ENCODE data around the gene ITGA2B. TPM values are rescaled to one million over a fixed set of nuclear protein-coding genes. Genes with fewer than 3 reads are reported as not detected.

The ITGA2B gene
- total and polyA plus RNA-seq, 2 of the 4 experiments (the other 2 are of a cell fraction) = under 0.01 to 0.26 TPM

DNA sequence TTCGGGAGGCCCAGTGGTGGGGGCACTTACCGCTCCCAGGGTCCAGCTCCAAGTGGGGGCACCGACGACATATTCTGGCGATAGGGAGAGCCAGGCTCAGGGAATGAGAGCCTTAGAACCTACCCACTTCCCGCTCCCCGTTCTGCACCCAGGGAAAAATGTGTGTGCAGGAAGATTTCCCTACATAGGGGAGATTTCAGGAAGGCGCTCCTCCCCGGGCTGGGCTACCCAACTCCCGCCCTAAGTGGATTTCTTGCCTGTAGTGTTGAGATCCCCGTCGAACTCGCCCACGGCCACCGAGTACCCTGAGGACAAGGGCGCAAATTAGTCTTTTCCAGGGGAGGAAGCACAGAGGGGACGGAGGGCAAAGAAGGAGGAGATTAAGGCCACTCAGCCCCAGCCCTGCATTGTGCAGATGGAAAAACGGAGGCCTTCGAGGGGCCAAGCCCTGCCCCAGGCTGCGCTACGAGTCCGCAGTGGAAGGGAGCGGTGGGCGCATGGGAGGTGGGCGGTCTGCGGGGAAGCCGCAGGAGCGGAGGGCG lies 5.1 kb downstream of the ITGA2B start:
- Histone ChIP-seq H3K79me1 (ENCODE audit: low read depth in 1 of 2, low read length in 2 of 2) (no peaks in the 10 kb centered on the region), H2BK15ac (ENCODE audit: low read depth, low read length) (no peak overlapping the region), H4K8ac (ENCODE audit: low read depth in 2 of 2, low read length in 2 of 2) (no peak overlapping the region), H2AK9ac (replicated peaks; ENCODE audit: low read depth, low read length, poor library complexity) (no peak overlapping the region), H3K14ac (replicated peaks; ENCODE audit: low read depth, low read length) (no peak overlapping the region), H3K23ac (ENCODE audit: low read depth, low read length) (no peak overlapping the region), H4K91ac (ENCODE audit: insufficient read depth, low read depth, low read length) (no peak overlapping the region), H2BK5ac (ENCODE audit: low read depth, low read length, poor library complexity, severe bottlenecking) (no peak overlapping the region), H2BK120ac (ENCODE audit: low read depth, low read length) (no peak overlapping the region), H2AK5ac (ENCODE audit: low read depth, low read length) (no peak overlapping the region), H3K4ac (ENCODE audit: low read depth, low read length) (no peak overlapping the region), H3K36me3 (ENCODE audit: control insufficient read depth, insufficient read depth, low read length) (no peaks in the 10 kb centered on the region), H3K18ac (ENCODE audit: low read depth, low read length) (no peak overlapping the region), H3K9me3 (ENCODE audit: control insufficient read depth, insufficient read depth, low read length) (no peaks in the 10 kb centered on the region; the same call in 1 of the 2 replicates), H3K4me2 (ENCODE audit: low read depth, low read length) (no peak overlapping the region; the same call in 1 of the 2 replicates), H3K4me1 (ENCODE audit: control insufficient read depth, insufficient read depth, low read length) (peaks cover 2% of the 10 kb centered on the region; the same call in 1 of the 2 replicates), H3K27me3 (ENCODE audit: control insufficient read depth, insufficient read depth, low read length) (peaks cover 36% of the 10 kb centered on the region), H3K9me1 (ENCODE audit: insufficient read depth, low read length) (no peaks in the 10 kb centered on the region), H3K27ac (ENCODE audit: insufficient read depth, low read length) (no peak overlapping the region), H2AFZ (replicated peaks; ENCODE audit: low read length, poor library complexity) (peak overlapping the region; percentile 85), H3K56ac (ENCODE audit: extremely low read depth, insufficient read depth, low read length) (no peak overlapping the region), H3K9ac (ENCODE audit: low read depth, low read length) (no peak overlapping the region), H2BK20ac (ENCODE audit: low read depth, low read length) (no peak overlapping the region), H3K4me3 (ENCODE audit: insufficient read depth, low read depth, low read length) (no peak overlapping the region), H4K5ac (ENCODE audit: low read depth, low read length) (no peak overlapping the region), H4K20me1 (ENCODE audit: insufficient read depth, low read length) (0 out of 2 replicates have a peak, but pooled peaks cover 3% of the 10 kb centered on the region)
- POLR2A ChIA-PET (ENCODE audit: unreplicated experiment) = no interaction called here
- DNase-seq (no peak), ATAC-seq (ENCODE audit: low read depth) (no peak)
- in situ Hi-C loops (cut with MboI; ENCODE audit: low sequenced_read_pairs) (no loop called here), intact Hi-C loops (cut with micrococcal nuclease) (no loop called here), dilution Hi-C loops (cut with HindIII; ENCODE audit: low sequenced_read_pairs, unreplicated experiment) (no loop called here)
- TF ChIP-seq MAZ (IDR thresholded peaks at IDR 0.05; ENCODE audit: borderline replicate concordance, low read depth, low read length) (no peak), MXI1 (IDR thresholded peaks at IDR 0.05; ENCODE audit: borderline replicate concordance, low read depth, low read length) (no peak), CHD1 (IDR thresholded peaks at IDR 0.05; ENCODE audit: low read depth, low read length) (no peak), BHLHE40 (IDR thresholded peaks at IDR 0.05; ENCODE audit: low read depth, low read length) (no peak), SMC3 (IDR thresholded peaks at IDR 0.05; ENCODE audit: low read depth, low read length) (no peak), RAD21 (IDR thresholded peaks at IDR 0.05; ENCODE audit: low read length) (no peak), CEBPB (IDR thresholded peaks at IDR 0.05; ENCODE audit: low read depth, low read length) (no peak), POLR2A (IDR thresholded peaks at IDR 0.05; ENCODE audit: low read depth, low read length) (no peak), MAFK (IDR thresholded peaks at IDR 0.05; ENCODE audit: low read depth, low read length) (no peak), RFX5 (IDR thresholded peaks at IDR 0.05; ENCODE audit: low read depth, low read length) (no peak), FOS (IDR thresholded peaks at IDR 0.05; ENCODE audit: low read depth, low read length) (no peak)
- TF ChIP-seq, protein P1, sequence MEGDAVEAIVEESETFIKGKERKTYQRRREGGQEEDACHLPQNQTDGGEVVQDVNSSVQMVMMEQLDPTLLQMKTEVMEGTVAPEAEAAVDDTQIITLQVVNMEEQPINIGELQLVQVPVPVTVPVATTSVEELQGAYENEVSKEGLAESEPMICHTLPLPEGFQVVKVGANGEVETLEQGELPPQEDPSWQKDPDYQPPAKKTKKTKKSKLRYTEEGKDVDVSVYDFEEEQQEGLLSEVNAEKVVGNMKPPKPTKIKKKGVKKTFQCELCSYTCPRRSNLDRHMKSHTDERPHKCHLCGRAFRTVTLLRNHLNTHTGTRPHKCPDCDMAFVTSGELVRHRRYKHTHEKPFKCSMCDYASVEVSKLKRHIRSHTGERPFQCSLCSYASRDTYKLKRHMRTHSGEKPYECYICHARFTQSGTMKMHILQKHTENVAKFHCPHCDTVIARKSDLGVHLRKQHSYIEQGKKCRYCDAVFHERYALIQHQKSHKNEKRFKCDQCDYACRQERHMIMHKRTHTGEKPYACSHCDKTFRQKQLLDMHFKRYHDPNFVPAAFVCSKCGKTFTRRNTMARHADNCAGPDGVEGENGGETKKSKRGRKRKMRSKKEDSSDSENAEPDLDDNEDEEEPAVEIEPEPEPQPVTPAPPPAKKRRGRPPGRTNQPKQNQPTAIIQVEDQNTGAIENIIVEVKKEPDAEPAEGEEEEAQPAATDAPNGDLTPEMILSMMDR (conservative IDR thresholded peaks at IDR 0.05; ENCODE audit: low read depth, low read length) = no peak
- TF ChIP-seq, protein P2, sequence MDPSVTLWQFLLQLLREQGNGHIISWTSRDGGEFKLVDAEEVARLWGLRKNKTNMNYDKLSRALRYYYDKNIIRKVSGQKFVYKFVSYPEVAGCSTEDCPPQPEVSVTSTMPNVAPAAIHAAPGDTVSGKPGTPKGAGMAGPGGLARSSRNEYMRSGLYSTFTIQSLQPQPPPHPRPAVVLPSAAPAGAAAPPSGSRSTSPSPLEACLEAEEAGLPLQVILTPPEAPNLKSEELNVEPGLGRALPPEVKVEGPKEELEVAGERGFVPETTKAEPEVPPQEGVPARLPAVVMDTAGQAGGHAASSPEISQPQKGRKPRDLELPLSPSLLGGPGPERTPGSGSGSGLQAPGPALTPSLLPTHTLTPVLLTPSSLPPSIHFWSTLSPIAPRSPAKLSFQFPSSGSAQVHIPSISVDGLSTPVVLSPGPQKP (IDR thresholded peaks at IDR 0.05; ENCODE audit: borderline replicate concordance, low read depth, low read length) = no peak
- CTCF ChIA-PET = interaction anchor here (1.0 kb wide), 1 partner anchor 9 kb away, joined by 3 read pairs; no protein-coding TSS in a partner anchor
- WGBS, 2 experiments (ENCODE audit: extremely low coverage in 2 of 2, insufficient read length in 1 of 2) = 21% methylated on average over 10 of the region's 29 CpGs; no CpG with 5 or more reads in 1 of the 2 experiments
- no TSS peak for BruUV-seq (replicated peaks)
